Right ventricle myocardium inferior (tissue), 1 donor: ENCODE results near the gene RITA1. TPM values are rescaled to one million over a fixed set of nuclear protein-coding genes. Genes with fewer than 3 reads are reported as not detected.
A peak's percentile ranks its signal among the peaks of the same experiment; 100 is the strongest.

Experiments
- ATAC-seq: fragments of 200-7000 bp; cut with Tn5 transposase; one replicate; pipeline ENCODE4 v1.9.1; 2020; ENCODE audit warnings: mild to moderate bottlenecking, moderate library complexity
- DNase-seq: peaks from one replicate; pipeline ENCODE4 v3.0.0; 2021; ENCODE audit errors: missing footprints
- intact Hi-C: fragments of 100-400 bp; cut with DNase I; formaldehyde crosslinking; loops from one replicate; pipeline ENCODE4 v1.11.0; 2022
- total RNA-seq: library from RNA; stranded (reverse); fragmentation: NEBNext Ultra II Directional; extraction: Animal tissue kit (Norgen Biotek cat#: 25700); gene quantifications from one replicate; pipeline ENCODE4 v1.2.1, GENCODE V29; 2021
- donor health status: DM: no; HTN: yes; CAD: no; lungs with severe emphysema.

RITA1 gene
- total RNA-seq, 1 donor from 2014 or later = 18.1 TPM

DNA sequence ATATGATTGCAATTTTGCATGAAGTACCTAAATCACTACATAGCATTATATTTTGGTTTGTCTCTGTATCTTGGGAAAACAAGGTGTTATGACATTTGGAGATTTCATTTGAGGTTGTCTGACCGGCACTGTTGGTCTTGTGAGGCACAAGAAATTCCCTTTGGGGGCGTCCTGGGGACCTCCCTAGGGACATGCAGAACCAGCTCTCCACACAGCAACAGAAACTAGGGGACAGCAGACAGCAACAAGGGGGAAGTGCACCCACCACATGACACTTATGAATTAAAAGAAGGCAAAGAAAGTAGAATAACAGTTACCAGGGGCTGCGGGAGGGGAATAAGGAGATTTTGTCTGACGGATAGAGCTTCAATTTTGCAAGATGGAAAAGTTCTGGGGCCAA is 14.6 kb upstream of the RITA1 start:
- no peak for ATAC-seq
- DNase-seq = no peak
- intact Hi-C loops = no loop called here

DNA sequence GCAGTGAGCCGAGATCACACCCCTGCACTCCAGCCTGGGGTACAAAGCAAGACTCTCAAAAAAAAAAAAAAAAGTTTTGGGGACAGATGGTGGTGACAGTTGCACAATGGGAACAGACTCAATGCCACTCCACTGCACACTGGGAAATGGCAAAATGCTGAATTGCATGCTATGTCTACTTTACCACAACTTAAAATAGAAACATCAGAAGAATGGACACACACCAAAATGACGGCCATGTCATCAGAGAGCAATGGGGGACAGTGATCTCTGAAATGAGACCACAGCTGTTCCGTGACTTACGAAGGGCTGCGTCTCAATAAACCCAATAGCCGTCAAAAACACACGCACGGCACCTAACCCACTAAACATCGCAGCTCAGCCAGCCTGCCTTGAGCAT is 14.0 kb upstream of the RITA1 start:
- intact Hi-C loops = no loop called here
- ATAC-seq = no peak
- no peak for DNase-seq

DNA sequence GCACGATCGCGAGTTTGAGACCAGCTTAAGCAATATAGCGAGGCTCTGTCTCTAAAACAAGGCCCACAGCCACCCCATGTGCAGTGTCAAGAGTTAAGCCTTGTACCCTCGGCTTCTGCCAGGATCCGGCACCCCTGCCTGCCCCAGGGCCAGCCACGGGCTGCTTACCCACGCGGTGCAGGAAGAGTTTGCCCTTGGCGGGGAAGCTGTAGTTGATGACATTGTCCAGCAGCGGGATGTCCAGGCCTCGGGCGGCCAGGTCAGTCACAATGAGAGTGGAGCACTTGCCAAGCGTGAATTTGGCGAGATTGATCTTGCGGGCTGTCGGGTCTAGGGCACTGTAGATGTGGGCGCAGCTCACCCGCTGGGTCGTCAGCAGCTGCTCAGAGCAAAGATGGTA is 13.3 kb upstream of the RITA1 start:
- no peak for ATAC-seq
- intact Hi-C loops = no loop called here
- no peak for DNase-seq

DNA sequence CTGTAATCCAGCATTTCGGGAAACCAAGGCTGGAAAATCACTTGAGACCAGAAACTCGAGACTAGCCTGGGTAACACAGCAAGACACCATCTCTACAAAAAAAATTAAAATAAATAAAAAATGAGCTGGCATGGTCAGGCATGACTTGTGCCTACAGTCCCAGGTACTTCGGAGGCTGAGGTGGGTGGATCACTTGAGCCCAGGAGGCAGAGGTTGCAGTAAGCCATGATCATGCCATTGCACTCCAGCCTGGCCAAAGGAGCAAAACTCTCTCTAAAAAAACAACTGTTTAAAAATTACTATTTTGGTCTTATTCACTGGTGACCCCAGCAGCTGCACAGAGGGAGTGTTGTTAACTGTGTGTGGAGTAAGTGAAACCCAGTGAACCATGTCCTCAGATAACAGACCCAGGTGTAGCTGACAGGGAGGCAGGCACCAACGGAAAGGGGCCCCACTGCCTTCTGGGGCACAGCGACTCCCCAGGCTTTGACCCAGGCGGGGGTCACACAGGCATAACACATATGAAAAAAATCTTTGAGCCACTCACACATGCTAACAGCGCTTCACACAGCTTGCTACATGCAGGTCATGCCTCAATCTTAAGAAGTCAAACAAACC is 12.3 kb upstream of the RITA1 start:
- no peak for ATAC-seq
- intact Hi-C loops = no loop called here
- DNase-seq = no peak

DNA sequence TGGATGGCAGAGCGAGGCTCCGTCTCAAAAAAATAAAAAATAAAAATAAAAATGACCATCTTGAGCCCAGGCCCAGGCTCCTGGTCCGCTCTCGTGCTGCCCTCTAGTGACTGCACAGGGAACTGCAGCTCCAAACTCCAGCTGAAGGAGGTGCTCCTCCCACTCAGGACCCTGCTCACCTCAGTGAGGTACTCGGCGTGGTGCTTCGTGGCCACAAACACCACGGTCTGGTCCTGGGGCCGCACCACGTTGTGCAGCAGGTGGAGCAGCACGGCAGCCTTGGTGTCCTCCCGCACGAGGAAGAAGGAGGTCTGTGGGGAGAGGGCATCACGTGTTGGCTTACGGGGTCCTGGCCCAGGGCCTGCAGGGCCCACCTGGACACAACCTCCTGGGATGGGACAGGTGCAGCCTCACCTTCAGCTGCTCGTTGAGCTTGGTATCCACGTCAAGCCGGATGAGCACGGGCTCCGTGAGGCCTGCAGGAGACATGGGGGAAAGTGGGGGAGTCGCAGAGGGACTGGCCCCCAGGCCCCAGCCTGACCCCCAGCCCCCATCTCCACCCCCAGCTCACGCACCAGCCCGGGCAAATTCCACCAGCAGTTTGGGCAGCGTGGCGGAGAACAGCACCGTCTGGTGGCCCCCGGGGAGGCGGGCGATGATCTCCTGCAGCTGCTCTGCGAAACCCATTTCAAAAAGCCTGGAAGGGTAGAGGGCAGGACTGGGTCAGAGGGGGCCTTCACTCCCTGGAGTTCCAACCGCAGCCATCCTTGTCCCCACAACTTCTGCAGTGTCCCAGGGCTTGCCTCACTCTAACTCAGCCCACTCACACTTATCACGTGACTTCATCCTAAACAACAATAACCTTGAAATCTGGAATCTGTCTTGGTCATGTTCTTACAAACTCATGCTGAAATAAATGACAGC is 10.8 kb upstream of the RITA1 start:
- ATAC-seq (peak; percentile 69), DNase-seq (peak; percentile 84)
- intact Hi-C loops = loop anchor here (1.0 kb wide), 1 partner anchor 126 kb away; no protein-coding TSS in a partner anchor

DNA sequence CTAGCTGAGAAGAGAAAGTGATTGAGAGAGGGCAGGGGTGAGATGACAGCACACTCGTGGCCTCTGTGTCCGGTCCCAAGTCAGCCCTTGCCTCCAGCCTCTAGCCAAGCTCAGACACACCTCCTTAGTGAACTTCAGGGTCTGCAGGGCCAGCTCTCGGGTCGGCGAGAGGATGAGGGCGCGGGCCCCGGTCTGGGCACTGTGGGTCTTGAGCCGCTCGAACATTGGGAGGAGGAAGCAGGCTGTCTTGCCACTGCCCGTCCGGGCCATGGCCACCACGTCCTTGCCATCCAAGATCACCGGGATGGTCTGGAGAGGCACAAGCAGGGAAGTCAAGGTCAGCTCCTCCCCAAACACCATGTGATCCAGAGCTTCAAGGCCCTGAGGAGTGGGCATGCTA is 6.5 kb upstream of the RITA1 start:
- intact Hi-C loops = no loop called here
- DNase-seq = no peak
- ATAC-seq = no peak

DNA sequence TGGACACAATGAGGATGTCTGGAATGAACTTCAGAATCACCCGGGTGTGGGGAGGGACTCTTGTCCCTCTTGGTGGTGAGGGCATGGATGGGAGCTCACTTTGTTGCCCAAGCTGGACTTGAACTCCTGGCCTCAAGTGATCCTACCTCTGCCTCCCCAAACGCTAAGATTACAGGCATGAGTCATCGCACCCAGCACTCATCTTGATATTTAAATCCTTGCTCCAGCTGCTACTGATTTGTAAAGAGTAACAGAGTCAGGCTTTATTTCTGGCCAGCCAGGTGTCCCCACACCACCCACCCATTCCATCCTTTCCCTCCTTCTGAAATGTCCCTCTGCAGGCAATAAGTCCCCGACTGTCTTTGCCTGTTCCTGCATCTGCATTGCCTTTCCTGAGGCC is 5.2 kb upstream of the RITA1 start:
- intact Hi-C loops = no loop called here
- no peak for DNase-seq
- no peak for ATAC-seq

DNA sequence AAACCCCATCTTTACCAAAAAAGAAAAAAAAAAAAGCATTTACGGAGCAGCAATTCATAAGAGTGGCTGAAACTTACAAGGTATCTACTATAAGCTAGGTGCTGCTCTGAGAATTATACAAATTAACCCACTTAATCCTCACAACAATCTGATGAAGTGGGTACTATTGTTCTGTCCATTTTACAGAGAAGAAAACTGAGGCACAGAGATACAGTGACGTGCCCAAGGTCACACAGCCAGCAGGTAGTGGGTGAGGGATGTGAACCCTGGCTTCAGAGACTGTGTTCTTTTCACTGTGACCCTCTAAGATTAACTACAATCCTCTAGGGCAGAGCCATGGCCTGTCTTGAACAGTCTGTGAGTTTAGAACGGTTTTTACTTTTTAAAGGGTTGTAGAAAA is 3.5 kb upstream of the RITA1 start:
- DNase-seq (no peak), ATAC-seq (no peak)
- intact Hi-C loops = no loop called here

DNA sequence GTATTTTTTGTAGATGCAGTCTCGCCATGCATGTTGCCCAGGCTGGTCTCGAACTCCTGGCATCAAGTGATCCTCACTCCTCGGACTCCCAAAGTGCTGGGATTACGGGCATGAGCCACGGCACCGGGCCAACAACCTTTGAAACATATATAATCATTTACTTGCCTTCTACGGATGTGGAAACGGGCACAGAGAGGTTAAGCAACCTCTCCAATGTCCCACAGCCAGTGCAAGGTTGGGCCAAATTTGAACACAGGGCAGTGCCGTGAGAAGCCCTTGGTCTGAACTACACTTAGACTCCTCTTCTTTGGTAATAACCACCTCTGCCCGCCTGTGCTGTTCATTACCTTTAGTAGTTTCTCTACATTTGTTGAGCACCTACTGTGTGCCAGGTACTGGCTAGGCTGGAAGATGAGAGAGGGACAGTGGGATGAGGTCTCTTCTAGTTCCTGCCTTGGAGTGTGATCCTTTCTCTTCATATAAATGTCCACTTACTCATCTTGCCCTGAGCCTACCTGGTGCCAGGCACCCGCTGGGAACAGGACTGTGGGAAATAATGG is 2.4 kb upstream of the RITA1 start:
- intact Hi-C loops = no loop called here
- DNase-seq (no peak), ATAC-seq (no peak)

DNA sequence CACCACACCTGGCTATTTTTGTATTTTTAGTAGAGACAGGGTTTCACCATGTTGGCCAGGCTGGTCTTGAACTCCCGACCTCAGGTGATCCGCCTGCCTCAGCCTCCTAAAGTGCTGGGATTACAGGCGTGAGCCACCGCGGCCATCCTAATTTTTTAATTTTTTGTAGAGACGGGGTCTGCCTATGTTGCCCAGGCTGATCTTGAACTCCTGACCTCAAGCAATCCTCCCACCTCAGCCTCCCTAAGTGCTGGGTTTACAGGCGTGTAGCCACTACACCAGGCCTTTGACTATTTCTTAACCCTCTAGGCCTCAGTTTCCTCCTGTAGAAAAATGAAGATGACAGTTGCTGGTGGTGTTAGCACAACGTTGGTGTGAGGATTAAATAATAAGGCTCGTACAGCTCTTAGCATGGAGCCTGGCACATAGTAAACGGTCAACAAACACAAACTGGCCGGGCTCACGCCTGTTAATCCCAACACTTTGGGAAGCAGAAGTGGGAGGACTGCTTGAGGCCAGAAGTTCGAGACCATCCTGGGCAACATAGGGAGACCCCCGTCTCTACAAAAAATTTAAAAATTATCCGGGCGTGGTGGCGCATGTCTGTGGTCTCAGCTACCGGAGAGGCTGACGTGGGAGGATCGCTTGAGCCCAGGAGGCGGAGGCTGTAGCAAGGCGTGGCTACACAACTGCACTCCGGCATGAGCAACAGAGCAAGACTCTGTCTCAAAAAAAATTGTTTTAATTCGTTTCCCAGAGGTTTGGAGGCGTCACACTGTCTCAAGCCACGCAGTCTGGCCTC is 1.2 kb upstream of the RITA1 start:
- intact Hi-C loops = no loop called here
- ATAC-seq = peak; percentile 47
- DNase-seq = peak; percentile 78

DNA sequence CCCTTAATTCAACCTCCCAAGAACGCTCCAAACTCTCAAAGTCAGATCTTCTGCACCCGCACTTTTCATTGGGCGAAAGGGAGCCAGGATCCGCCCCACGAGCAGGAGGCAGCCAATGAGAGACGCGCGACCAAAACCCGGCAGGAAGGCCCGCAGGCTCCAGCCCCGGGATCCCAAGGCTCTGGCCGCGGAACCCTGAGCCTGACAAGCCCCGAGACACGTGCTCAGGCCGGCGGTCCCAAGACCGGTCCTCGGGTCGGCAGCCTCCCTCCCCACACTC is 681 bp upstream of the RITA1 start:
- peak; percentile 92 for ATAC-seq
- intact Hi-C loops = no loop called here
- DNase-seq = peak; percentile 93

DNA sequence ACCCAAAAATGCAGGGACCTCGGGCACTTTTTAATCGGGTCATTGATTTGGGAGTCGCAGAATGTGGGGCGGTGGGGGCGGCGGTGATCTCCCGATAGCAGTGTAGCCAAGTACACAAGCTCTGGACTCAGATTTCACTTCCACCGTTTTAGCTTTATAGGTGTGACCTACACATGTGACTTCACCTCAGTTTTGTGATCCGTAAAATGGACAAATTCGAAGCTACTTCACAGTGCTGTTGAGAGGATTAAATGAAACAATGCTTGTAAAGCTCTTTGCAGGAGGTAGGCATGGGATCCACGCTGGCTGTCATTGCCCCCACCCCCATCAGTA is 478 bp downstream of the RITA1 start:
- ATAC-seq (no peak), DNase-seq (no peak)
- intact Hi-C loops = no loop called here

DNA sequence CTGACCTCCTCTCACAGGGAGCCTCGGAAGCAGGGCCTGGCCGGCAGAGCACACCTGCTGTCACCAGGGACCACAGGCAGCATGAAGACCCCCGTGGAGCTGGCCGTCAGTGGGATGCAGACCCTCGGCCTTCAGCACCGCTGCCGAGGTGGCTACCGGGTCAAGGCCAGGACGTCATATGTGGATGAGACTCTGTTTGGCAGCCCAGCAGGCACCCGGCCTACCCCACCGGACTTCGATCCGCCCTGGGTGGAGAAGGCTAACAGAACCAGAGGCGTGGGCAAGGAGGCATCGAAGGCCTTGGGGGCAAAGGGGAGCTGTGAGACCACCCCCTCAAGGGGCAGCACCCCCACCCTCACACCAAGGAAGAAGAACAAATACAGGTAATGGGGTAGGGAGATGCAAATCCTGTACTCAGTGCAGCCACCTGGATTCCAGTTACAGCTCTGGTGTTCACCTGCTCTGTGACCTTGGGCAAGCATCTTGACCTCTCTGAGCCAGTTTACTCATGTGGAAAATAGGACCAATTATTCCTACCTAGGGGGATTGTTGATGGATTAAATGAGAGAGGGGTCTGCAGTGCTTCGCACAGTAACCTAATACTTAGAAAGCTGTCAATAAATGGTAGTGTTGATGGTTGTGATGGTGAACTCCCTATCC is 1.3 kb downstream of the RITA1 start:
- ATAC-seq (no peak), DNase-seq (no peak)
- intact Hi-C loops = no loop called here

DNA sequence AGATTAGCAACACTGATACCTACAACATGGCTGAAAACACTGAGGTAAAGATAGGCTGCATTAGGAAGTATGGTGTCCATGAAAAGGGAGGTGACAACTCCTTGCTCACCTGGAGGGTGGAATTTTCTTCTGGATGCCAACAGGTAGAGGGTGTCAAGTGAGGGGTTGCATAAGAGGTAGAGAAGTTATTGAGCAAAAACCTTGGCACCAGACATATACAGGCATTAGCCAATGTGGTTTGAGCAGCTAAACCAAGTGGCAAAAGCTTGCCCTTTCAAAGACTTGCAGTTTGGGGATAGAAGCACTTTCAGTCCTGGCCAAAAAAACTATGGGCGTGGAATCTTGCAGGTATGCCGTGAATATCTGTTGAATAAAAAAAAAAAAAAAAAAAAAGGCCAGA is 3.8 kb downstream of the RITA1 start:
- ATAC-seq = no peak
- intact Hi-C loops = no loop called here

DNA sequence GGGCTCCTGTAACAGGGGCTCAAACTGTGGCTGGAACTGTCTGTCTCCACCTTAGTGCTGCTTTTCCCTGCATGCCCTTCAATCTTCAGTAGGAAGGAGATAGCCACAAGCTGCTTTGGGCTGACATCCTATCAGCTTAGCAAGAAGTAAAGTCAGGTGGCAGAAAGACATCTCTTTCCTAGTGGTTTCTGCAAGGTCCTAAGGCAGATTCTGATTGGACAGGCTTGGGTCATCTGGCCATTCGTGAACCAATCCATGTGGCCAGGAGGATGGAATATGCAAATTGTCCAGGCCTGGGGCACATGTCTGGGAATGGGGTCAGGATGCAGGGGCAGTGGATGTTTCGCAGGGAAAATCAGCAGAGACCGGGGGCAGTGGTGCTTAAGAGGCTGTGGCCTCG is 5.2 kb downstream of the RITA1 start:
- DNase-seq = no peak
- intact Hi-C loops = no loop called here
- ATAC-seq = no peak

More for the DNA sequence above, 3.8 kb downstream of the RITA1 start:
- no peak for DNase-seq

DNA sequence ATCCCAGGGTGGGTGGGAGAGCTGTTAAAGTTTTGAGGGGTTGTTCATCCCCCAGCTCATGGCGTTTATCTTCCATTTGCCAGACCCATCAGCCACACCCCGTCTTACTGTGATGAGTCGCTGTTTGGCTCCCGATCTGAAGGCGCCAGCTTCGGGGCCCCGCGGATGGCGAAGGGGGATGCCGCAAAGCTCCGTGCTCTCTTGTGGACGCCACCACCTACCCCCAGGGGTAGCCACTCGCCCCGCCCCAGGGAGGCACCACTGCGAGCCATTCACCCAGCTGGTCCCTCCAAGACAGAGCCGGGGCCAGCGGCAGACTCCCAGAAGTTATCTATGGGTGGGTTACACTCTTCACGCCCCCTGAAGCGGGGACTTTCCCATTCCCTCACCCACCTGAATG is 5.7 kb downstream of the RITA1 start:
- DNase-seq = no peak
- ATAC-seq = no peak
- intact Hi-C loops = no loop called here

DNA sequence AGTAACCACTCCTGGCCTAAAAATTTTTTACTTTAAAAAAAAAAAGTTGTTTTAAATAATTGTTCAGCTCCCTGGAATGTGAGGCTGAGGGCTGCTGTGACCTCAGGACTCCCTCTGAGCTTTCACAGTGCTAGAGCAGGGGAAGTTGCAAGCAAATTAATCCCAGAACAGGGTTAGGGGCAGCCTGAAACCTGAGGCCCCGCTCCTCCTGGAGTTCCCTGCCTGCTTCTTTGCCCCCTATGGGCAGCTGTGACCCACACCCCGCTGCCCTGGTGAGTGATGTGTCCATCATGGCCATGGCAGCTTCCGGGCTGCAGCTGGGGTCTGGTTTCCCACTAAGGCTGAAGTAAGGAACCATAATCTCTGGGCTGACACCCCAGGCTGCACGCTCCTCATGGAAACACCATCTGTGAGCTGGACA is 9.5 kb downstream of the RITA1 start:
- no peak for DNase-seq
- intact Hi-C loops = loop anchor here (5.0 kb wide), 1 partner anchor 102 kb away; no protein-coding TSS in a partner anchor
- ATAC-seq = no peak

DNA sequence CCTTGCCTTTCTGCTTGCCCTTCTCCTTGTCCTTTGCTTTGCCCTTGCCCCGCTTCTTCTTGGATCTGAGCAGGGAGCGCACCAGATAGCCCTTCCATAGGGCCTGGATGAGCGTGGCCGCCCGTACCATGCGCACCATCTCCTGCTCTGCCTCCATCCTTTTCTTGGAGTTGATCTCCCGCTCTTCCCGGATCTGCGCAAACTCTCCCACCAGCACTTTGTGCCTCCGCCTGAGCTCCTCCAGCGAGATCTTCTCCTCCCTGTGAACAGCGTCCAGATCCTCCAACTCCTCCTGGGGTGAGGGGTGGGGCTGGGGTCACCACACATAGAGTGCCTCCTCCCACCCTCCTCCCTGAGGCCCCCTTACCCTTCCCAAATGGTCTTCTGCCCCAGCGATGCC is 10.1 kb downstream of the RITA1 start:
- ATAC-seq (no peak), DNase-seq (no peak)
- intact Hi-C loops = loop anchor here (5.0 kb wide), 1 partner anchor 102 kb away; no protein-coding TSS in a partner anchor

DNA sequence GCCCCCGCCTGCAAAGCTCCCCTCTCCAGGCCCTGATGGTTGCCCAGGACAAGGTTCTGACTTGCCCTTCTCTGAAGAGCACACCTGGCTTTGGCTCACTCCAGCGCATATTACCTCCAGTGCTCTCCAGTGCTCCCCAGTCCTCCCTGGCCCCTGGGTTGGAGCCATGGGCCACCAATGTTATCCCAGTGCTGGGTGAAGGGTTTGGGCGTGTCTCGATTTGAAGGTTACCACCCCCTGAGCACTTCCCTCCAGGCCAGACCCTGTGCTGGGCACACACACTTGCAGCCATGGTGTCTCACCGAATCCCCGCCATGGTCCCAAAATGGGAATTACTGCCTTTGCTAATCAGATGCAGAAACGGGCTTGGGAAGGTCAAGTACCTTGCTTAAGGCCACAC is 11.1 kb downstream of the RITA1 start:
- DNase-seq (no peak), ATAC-seq (peak; percentile 15)
- intact Hi-C loops = loop anchor here (5.0 kb wide), 1 partner anchor 101 kb away; no protein-coding TSS in a partner anchor
